ENCODE data around the gene MDH1. TPM values are rescaled to one million over a fixed set of nuclear protein-coding genes. Genes with fewer than 3 reads are reported as not detected.

MDH1 gene
- polyA plus RNA-seq, 3 donors, result 457 to 500 (median 478) TPM

DNA sequence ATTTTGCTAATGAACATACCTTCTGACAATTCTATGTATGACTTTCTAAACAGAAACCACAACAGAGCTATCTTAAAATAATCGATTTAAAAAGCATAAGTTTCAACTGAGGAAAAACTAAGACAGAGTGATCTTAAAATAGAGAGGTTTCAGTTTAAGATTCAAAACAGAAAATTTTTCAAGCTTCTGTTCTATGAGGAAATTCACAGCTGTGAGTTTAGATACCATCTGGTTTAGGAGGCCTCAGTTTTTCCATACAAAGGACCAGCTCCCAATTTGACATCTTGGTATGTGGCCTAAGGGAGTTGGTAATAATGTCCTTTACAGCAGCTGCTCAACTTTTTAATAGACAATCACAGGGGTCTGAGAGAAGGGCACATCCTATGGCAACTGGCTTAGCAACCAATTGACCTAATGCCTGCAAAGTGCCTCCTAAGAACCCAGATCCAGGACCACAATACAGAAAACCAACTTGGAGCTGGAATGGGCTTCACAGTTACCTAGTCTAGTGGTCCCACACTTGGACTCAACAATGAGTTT is 39.7 kb downstream of the MDH1 start:
- no peak for DNase-seq (ENCODE audit: low read depth in 3 of 3, low spot score in 2 of 3)

DNA sequence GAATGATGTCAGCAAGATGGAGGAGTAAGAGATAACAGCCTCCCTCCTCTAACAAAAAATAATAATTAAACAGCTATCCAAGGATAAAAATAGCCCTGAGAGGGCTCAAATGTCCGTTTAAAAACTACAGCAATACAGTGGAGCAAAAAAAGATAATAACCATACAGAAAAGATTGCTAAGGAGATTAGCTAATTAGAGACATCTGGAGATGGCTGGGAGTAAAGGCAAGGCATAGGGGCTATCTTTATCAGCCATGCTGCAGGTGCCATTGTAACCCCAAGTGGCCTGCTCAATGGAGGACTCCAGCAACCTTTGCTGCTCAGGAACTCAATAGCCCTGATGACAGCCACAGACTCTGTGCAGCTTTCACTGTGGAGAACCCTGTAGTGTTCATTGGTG is 42.7 kb downstream of the MDH1 start:
- no peak for DNase-seq (ENCODE audit: low read depth in 3 of 3, low spot score in 2 of 3)

DNA sequence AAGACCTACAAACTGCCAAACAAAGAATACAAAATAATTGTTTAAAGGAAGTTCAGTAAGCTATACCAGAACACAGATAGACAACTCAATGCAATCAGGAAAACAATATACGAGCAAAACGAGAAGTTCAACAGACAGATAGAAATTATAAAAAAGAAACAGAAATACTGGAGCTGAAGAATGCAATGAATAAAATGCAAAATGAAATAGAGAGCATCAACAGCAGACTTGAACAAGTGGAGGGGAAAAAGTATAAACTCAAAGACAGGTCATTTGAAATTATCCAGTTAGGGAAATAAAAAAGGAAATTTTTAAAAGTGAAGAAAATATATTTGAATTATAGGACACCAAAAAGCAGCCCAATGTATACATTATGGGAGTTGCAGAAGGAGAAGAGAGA is 43.6 kb downstream of the MDH1 start:
- no peak for DNase-seq (ENCODE audit: low read depth in 3 of 3, low spot score in 2 of 3)

DNA sequence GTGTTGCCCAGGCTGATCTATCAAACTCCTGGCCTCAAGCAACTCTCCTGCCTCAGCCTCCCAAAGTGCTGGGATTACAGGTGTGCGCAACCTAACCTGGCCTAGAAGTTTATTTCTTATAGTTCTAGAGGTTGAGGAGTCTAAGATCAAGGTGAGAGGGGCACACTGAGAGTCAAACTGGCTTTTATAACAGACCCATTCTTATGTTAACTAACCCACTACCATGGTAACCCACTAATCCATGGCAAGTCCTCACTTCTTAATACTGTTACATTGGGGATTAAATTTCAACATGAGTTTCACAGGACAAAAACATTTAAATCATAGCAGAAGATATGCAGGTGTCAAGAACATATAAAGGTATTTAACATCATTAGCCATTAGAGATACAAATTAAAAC is 50.6 kb downstream of the MDH1 start:
- no peak for DNase-seq (ENCODE audit: low read depth in 3 of 3, low spot score in 2 of 3)

DNA sequence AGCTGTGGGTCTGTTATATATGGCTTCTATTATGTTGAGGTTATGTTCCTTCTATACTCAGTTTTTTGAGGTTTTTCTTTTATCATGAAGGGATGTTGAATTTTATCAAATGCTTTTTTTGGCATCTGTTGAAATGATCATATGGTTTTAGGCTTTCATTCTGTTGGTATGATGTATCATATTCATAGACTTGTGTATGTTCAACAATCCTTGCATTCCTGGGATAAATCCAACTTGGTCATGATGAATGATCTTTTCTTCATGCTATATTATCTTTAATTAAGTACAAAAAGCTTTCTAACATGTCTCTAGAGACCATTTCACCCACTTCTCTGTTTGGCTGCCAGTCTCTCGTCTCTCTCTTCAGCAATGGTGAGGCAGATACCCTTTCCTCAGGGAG is 54.2 kb downstream of the MDH1 start:
- no peak for DNase-seq (ENCODE audit: low read depth in 3 of 3, low spot score in 2 of 3)

DNA sequence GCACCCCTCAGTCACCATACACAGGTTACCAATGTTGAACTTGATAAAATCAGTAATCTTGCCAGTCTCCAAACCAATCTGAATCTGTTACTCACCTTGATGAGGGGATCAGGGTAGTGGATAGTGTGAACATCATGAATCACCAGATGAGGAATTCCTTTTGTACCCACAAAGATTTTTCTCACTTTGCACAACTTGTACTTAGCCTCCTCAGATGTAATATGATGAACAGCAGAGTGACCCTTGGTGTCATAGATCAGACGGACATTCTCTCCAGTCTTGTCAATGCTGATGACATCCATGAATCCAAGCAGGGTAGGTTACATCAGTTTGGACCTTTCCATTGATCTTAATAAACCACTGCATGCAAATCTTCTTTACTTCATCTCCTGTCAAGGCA is 54.7 kb downstream of the MDH1 start:
- no peak for DNase-seq (ENCODE audit: low read depth in 3 of 3, low spot score in 2 of 3)

DNA sequence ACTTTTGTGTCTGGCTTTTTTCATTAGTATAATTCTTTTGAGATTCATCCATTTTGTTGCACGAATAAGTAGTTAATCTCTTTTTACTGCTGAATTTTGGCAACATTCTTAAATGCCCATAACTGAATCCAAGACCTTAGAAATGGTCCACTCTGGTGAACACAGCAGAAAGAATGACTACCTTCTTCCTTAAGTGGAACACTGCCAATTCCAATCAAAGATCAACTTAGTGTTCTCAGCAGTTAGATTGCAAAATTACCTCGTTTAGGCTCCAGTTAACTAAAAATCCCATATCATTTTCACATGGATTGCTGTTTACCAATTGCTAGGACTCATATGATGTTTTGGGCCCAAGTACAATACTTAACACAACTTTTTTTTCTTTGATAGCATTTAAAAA is 59.9 kb downstream of the MDH1 start:
- DNase-seq (ENCODE audit: low read depth in 3 of 3, low spot score in 2 of 3), result no peak

DNA sequence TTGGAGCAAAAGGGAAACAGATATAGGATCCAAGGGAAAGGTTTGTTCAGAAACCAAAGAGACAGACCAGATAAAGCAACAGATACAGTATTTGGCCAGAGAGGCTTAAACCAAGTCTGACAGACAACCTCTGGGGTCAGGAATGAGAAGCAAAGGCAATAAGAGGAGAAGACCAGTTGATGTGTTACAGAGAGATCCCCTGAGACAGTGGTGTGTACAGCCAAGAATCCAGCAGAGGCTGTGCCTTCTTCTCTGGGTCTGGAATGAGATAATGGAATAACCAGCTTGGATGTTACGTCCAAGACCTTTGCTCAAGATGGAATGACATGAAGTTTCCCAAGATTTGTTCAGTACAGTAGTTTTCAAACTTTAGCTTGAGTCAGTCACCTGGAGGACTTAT is 61.1 kb downstream of the MDH1 start:
- DNase-seq (ENCODE audit: low read depth in 3 of 3, low spot score in 2 of 3), result no peak

DNA sequence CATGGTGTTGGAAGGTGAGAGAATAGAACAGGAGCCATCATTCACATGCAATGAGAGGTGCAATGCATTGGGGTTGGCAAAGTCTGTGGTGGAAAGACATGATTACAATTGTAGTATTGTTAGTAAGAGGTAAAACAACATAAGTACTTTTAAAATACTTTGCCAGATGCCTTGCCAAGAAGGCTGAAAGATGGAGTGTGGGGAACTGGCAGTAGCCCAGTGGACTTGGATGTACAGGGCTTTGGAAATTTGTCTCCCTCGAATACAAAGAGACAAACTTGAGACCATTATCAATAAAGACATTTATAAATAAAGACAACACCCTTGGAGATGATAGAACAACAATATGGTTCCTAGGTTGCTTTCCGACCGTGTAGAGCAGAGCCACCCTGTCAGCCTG is 62.0 kb downstream of the MDH1 start:
- DNase-seq (ENCODE audit: low read depth in 3 of 3, low spot score in 2 of 3), result no peak

DNA sequence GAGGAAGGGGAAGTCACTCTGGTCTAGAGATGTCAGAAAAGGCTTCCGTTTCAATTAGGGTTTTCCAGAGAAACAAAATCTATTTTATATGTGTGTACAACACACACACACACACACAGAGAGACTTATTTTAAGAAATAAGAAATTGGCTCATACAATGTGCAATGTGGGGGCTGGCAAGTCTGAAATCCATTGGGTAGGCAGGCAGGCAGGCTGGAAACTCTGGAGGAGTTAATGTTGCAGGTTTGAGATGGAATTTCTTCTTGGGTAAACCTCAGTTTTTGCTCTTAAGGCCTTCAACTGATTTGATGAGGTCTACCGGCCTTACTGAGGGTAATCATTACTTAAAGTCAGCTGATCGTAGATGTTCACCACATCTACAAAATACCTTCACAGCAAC is 62.6 kb downstream of the MDH1 start:
- DNase-seq (ENCODE audit: low read depth in 3 of 3, low spot score in 2 of 3), result no peak

DNA sequence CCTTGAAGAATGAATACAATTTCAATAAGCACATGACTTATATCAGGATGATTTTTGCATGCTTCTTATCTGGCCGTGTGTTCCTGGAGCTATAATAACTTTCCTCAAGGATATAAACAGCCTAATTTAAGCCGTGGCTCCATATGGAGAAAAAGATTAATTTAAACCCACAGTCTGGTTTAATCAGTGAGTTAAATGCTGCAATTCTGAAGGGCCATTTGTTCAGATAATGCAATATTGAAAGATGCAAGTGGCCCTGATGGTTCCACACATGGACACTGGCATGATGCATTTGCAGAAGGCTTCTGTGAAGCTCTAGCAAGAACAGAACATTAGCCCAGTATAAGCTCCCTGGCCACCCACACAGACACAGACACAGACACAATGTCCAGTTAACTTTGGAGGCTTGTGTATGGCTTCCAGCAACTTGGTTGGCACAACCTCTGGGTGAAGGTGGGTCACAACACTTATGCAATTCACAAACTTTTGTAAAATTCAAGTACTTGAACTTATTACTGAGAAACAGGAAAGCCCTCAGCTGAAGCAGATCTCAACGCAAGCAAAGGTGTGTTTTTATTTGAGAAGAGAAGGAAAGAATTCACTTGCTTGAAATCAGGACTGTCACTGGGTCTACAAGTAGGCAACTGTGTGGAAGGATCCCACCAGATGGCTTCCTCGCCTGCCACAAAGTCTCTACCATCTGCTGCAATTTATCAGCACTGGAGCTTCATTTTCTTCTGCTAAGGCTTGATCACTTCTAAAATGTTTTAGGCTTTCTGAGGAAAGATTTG is 63.3 kb downstream of the MDH1 start:
- no peak for DNase-seq (ENCODE audit: low read depth in 3 of 3, low spot score in 2 of 3)

DNA sequence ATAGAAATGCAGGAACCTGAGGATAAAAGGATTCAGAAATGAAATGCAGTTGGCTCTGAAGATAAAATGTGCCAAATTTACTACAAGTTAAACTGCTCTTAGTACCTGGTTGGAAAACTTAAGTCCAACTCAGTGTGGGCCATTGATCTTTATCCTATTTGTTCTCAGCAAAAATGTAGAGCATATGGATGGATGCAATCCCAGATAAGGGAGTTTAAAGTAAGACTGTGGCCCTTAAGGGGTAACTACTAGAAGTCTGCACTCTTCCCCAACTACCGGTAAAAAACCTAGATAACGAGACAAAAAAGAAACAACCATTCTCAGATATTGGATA is 63.9 kb downstream of the MDH1 start:
- no peak for DNase-seq (ENCODE audit: low read depth in 3 of 3, low spot score in 2 of 3)

DNA sequence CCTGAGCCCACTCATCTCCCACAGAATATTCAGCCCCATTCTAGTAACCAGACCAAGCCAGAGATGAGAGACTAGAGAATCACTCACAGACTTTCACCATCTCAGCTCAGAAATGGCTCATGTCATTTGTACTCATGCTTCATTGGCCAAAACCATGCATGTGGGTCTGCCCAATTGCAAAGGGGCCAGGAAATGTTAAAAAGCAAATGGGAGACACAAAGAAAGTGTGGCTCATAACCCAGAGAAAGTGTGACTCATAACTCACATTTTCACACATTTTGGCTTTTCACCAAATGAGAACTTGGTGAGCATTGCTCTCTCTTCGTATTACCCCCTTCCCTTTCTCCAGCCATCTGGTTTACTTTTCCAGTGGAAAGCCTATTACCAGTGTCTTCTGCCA is 66.2 kb downstream of the MDH1 start:
- DNase-seq (ENCODE audit: low read depth in 3 of 3, low spot score in 2 of 3), result no peak

Other genes with a start within 250 kb of the MDH1 start
- gene WDPCP, start 486 bp upstream of the MDH1 start, polyA plus RNA-seq (ENCODE audit: insufficient read length in 3 of 3), result 10 to 100 TPM; 14.0 to 14.8 (median 14.3) TPM